Posterior cingulate gyrus (tissue), 11 donors: ENCODE data around the gene KBTBD12.
"Not testable (repeated sequence)": the region's sequence is repeated elsewhere in the genome, so short reads cannot be mapped to it uniquely, and the experiment has no call there.

Experiments used
- DNase-seq, 10 donors: peaks; one replicate each; pipeline versions ENCODE4 v3.0.0 to v3.0.0-alpha.2; 2020 to 2021; ENCODE audit warnings: mixed read lengths in 3 of 10
- intact Hi-C: fragments of 100-400 bp; cut with DNase I; formaldehyde crosslinking; loops from one replicate; pipeline ENCODE4 v1.15.1; 2023

Gene KBTBD12

GRCh38 chr3:127903611-127904375 is 11.2 kb upstream of the KBTBD12 start:
- intact Hi-C loops, result no loop called here
- DNase-seq, result no peak

- intact Hi-C loops, result no loop called here
- no peak for DNase-seq
These were observed 9.5 kb upstream of the KBTBD12 start for GRCh38 chr3:127905556-127905955.

- DNase-seq, intact Hi-C loops: not testable (repeated sequence)
These were observed 8.4 kb upstream of the KBTBD12 start for GRCh38 chr3:127906653-127907052.

GRCh38 chr3:127908202-127908601 is 6.8 kb upstream of the KBTBD12 start:
- DNase-seq, result no peak
- intact Hi-C loops, result no loop called here

GRCh38 chr3:127908951-127909350 is 6.1 kb upstream of the KBTBD12 start:
- DNase-seq, result no peak
- intact Hi-C loops, result no loop called here

GRCh38 chr3:127909646-127910045 is 5.4 kb upstream of the KBTBD12 start:
- intact Hi-C loops, result no loop called here
- DNase-seq, result no peak

GRCh38 chr3:127911421-127911931 is 3.6 kb upstream of the KBTBD12 start:
- peak in 1 of 10 donors; percentile 27 for DNase-seq

GRCh38 chr3:127913841-127914240 is 1.2 kb upstream of the KBTBD12 start:
- intact Hi-C loops, DNase-seq: not testable (repeated sequence)

More at GRCh38 chr3:127911421-127911931, 3.6 kb upstream of the KBTBD12 start:
- intact Hi-C loops, result no loop called here

GRCh38 chr3:127914584-127914983 is 448 bp upstream of the KBTBD12 start:
- no peak for DNase-seq
- intact Hi-C loops, result no loop called here

GRCh38 chr3:127915937-127916493 is 983 bp downstream of the KBTBD12 start:
- intact Hi-C loops, result no loop called here
- DNase-seq, result peak in 1 of 10 donors; percentile 15

GRCh38 chr3:127920738-127921137 is 5.7 kb downstream of the KBTBD12 start:
- no peak for DNase-seq
- intact Hi-C loops, result no loop called here

- no peak for DNase-seq
- intact Hi-C loops, result no loop called here
These were observed 8.6 kb downstream of the KBTBD12 start for GRCh38 chr3:127923611-127924010.

- intact Hi-C loops, result no loop called here
- no peak for DNase-seq
These were observed 10.4 kb downstream of the KBTBD12 start for GRCh38 chr3:127925384-127925783.

GRCh38 chr3:127927829-127928604 is 13.0 kb downstream of the KBTBD12 start:
- DNase-seq, result no peak
- intact Hi-C loops, result no loop called here

- intact Hi-C loops, result no loop called here
- no peak for DNase-seq
These were observed 14.9 kb downstream of the KBTBD12 start for GRCh38 chr3:127929818-127930413.

GRCh38 chr3:127933396-127933795 is 18.4 kb downstream of the KBTBD12 start:
- intact Hi-C loops, result no loop called here
- no peak for DNase-seq

GRCh38 chr3:127938800-127939199 is 23.8 kb downstream of the KBTBD12 start:
- no peak for DNase-seq
- intact Hi-C loops, result no loop called here

GRCh38 chr3:127940116-127940515 is 25.1 kb downstream of the KBTBD12 start:
- intact Hi-C loops, result no loop called here
- DNase-seq, result no peak

GRCh38 chr3:127942613-127943012 is 27.6 kb downstream of the KBTBD12 start:
- no peak for DNase-seq
- intact Hi-C loops, result no loop called here

- DNase-seq, result no peak
- intact Hi-C loops, result no loop called here
These were observed 33.2 kb downstream of the KBTBD12 start for GRCh38 chr3:127948211-127948610.
